Glutamatergic neuron (in vitro differentiated cells): ENCODE measurements around the gene GAS1. TPM values are rescaled to one million over a fixed set of nuclear protein-coding genes. Genes with fewer than 3 reads are reported as not detected.
A peak's percentile ranks its signal among the peaks of the same experiment; 100 is the strongest.

ENCODE experiments used
- DNase-seq: peaks from one replicate; pipeline ENCODE4 v3.0.0; 2022
- H3K27ac Mint-ChIP-seq: one replicate; pipeline ENCODE4 v1.8.0; 2020; ENCODE audit warnings: mild to moderate bottlenecking, mixed read lengths, inconsistent platforms; ENCODE audit not compliant: unreplicated experiment
- H3K27me3 Mint-ChIP-seq: one replicate; pipeline ENCODE4 v1.8.0; 2020; ENCODE audit warnings: mild to moderate bottlenecking, moderate library complexity, mixed read lengths, inconsistent platforms; ENCODE audit not compliant: unreplicated experiment
- H3K36me3 Mint-ChIP-seq: one replicate; pipeline ENCODE4 v1.8.0; 2020; ENCODE audit warnings: mild to moderate bottlenecking, mixed read lengths, inconsistent platforms; ENCODE audit not compliant: unreplicated experiment
- H3K4me1 Mint-ChIP-seq: one replicate; pipeline ENCODE4 v1.8.0; 2020; ENCODE audit warnings: mild to moderate bottlenecking, low read depth, mixed read lengths, inconsistent platforms; ENCODE audit not compliant: unreplicated experiment
- H3K4me3 Mint-ChIP-seq: one replicate; pipeline ENCODE4 v1.8.0; 2020; ENCODE audit warnings: mild to moderate bottlenecking, mixed read lengths, inconsistent platforms; ENCODE audit not compliant: unreplicated experiment
- H3K9me3 Mint-ChIP-seq: one replicate; pipeline ENCODE4 v1.8.0; 2020; ENCODE audit warnings: mild to moderate bottlenecking, moderate library complexity, mixed read lengths, inconsistent platforms; ENCODE audit not compliant: unreplicated experiment
- total RNA-seq: library from RNA; stranded (reverse); fragmentation: NEBNext Ultra II Directional; extraction: Animal tissue kit (Norgen Biotek cat#: 25700); gene quantifications from one replicate; pipeline ENCODE4 v1.2.1, GENCODE V29; 2021; ENCODE audit not compliant: unreplicated experiment
- TF ChIP-seq, protein P1 (sequence below): fragments of 200-600 bp; sonication (generic); IDR thresholded peaks from one replicate; pipeline ENCODE4 v1.5.0; 2021; ENCODE audit not compliant: partially characterized antibody, unreplicated experiment

The GAS1 gene
- total RNA-seq, 1 donor from 2014 or later, result 6.1 TPM

DNA sequence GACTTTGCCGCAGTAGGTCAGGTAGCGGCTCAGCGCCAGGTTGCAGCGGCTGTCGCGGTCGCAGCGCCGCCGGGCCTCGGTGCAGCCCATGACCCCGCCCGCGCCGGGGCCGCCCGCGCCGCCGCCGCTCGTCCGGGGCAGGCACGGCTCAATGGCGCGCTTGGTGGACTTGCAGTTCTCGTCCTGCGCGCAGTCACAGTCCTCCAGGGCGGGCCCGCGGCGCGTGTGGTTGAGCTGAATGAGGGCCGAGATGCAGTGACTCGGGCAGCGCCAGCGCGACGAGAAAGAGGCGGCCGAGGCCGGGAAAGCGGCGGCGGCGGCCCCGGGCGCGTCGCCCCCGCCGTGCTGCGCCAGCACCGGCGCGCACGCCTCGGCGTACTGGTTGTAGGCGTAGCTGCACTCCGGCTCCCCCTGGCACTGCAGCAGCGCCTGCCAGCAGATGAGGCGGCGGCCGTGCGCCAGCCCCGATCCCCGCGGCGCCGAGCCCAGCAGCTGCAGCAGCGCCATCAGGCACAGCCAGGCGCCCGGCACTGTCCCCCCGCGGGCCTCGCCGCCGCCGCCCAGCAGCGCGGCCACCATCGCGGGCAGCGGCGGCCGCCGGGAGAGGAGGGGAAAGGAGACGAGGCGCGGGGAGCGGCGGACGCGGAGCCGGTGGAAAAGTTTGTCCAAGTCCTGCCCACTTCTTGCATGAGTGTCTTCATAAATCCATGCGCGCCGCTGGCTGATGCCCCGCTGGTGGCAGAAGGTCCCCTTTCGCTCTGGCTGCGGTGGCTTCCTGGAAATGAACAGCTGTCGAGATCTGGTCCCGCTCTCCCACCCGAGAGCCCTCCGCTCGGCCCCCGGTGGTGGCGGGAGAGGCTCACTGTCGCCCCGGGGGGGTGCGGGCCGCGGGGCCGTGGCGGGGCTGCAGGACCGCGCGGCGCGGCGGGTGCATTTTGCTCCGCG, 833 bp downstream of the GAS1 start:
- DNase-seq, result peak; percentile 81
- Mint-ChIP-seq H3K4me1 (peaks cover 30% of the 10 kb centered on the region), H3K4me3 (peak overlapping the region; percentile 80), H3K27ac (peak overlapping the region; percentile 78), H3K27me3 (peaks cover 7% of the 10 kb centered on the region), H3K36me3 (no peaks in the 10 kb centered on the region), H3K9me3 (peaks cover 14% of the 10 kb centered on the region)
- TF ChIP-seq, protein P1, sequence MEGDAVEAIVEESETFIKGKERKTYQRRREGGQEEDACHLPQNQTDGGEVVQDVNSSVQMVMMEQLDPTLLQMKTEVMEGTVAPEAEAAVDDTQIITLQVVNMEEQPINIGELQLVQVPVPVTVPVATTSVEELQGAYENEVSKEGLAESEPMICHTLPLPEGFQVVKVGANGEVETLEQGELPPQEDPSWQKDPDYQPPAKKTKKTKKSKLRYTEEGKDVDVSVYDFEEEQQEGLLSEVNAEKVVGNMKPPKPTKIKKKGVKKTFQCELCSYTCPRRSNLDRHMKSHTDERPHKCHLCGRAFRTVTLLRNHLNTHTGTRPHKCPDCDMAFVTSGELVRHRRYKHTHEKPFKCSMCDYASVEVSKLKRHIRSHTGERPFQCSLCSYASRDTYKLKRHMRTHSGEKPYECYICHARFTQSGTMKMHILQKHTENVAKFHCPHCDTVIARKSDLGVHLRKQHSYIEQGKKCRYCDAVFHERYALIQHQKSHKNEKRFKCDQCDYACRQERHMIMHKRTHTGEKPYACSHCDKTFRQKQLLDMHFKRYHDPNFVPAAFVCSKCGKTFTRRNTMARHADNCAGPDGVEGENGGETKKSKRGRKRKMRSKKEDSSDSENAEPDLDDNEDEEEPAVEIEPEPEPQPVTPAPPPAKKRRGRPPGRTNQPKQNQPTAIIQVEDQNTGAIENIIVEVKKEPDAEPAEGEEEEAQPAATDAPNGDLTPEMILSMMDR, result no peak

DNA sequence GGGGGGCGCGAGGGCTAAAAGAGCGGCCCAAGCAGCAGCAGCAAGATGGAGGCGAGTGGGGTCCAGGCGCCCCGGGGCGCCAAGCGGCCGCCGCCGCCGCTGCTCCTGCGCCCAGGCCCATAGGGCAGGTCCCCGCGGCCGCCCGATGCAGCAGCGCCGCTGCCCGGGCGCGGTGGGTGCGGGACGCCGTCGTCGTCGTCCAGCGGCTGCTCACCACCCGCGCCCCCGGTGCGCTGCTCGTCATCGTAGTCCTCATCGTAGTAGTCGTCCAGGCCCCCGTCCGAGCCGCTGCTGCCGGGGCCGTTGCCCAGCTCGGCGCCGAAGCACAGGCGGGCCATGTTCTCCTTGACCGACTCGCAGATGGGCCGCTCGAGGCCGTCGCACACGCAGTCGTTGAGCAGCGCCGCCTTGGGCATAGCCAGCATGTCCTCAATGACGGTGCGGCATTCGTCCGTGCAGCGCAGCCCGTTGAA, 1.5 kb downstream of the GAS1 start:
- H3K27me3 Mint-ChIP-seq, result peaks cover 7% of the 10 kb centered on the region
- H3K4me3 Mint-ChIP-seq, result peak overlapping the region; percentile 91
- H3K4me1 Mint-ChIP-seq, result peaks cover 30% of the 10 kb centered on the region
- TF ChIP-seq, protein P1, result no peak
- H3K36me3 Mint-ChIP-seq, result no peaks in the 10 kb centered on the region
- DNase-seq, result peak; percentile 69
- H3K27ac Mint-ChIP-seq, result peak overlapping the region; percentile 22
- peaks cover 14% of the 10 kb centered on the region for H3K9me3 Mint-ChIP-seq

DNA sequence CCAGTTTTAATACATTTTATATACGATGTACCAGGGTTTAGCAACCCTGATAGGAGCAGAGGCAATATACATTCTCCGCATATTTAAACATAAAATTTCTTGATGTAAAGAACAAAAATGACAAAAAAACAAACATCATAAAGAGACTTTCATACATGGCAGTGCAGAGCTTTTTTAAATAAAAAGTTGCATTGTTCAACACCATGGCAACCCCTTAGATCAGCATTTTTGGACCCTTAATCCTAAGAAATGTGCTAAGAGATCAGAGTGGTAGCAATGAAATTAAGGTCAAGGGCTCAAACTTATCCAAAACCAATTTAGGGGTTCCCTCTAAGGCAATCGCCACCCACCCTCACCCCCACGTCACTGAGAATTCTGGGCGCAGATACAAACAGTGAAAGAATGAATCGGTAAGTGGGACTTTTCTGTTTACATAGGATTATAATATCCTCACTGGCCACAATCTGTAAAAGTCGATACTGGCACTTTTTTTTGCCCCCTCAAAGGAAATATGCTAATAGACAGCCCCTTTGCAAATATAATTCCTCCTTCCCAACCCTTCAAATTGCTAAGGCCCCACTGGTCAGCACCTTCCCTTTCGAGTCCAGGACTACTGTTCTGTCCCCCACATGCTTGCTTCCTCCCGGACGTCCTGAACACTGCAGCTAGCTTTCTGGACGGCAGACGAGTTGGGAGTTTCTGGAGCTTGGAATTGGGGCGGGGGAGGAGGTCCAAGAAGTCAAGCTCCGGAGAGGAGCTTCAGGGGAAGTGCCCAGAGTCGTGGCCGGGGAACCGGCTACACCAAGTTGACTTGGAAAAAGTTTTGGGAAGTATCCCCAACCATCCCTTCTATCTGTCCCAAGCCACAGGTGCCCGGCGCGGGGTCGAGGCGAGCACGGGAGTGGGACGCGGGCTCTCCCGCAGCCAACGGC, 2.2 kb downstream of the GAS1 start:
- Mint-ChIP-seq H3K27ac (peak overlapping the region; percentile 79), H3K27me3 (peaks cover 7% of the 10 kb centered on the region), H3K4me3 (peak overlapping the region; percentile 91), H3K9me3 (peaks cover 14% of the 10 kb centered on the region), H3K36me3 (no peaks in the 10 kb centered on the region), H3K4me1 (peaks cover 30% of the 10 kb centered on the region)
- no peak for DNase-seq
- TF ChIP-seq, protein P1, result no peak

DNA sequence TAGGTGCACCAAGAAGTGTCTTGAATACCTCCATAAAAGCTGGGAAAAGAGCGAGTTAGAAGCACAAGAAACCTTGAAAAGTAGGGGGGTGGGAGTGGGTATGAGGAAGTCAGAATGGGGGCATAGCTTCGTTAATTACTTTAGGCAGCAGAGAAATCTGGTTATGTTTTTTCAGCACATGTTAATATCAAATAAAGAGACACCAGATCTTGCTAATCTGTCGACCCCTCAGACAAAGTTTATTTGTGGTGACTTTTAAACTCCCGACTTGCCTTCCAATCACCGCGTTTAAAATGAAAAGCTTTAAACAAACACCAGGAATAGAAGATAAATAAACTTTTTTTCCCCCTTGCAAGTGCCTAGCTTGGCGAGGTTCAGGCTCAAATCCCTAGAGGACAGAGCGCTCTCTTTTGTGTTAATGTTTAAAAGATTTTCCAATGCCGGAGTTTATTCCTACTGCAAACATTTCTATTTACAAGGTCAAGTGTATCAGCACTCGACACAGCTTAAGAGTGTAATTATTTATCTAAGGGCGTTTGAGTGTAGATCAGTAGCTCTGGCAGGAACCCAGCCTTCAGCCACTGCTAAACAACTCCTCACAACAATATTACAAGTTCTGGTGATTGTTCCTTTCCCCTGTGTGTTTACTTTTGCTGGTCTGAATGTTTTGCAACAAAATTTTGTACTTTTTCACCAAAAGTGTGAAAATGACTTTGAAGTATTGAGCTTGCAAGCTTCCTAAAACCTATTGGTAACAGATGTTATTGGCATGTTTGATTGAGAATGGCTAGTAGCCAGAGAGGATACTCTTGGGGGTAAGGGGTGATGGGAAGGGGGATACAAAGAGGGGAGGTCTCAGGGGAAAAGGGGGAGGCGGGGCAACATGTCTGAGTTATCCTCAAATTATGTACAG, 3.8 kb downstream of the GAS1 start:
- TF ChIP-seq, protein P1, result no peak
- Mint-ChIP-seq H3K27me3 (peaks cover 7% of the 10 kb centered on the region), H3K9me3 (peaks cover 8% of the 10 kb centered on the region), H3K36me3 (no peaks in the 10 kb centered on the region), H3K4me1 (peaks cover 25% of the 10 kb centered on the region), H3K4me3 (peak overlapping the region; percentile 27), H3K27ac (no peak overlapping the region)
- no peak for DNase-seq
